NCI-H2227 (cell line): Measurements from ENCODE around the gene INTU.
A peak's percentile ranks its signal among the peaks of the same experiment; 100 is the strongest.
"Not testable (repeated sequence)": the region's sequence is repeated elsewhere in the genome, so short reads cannot be mapped to it uniquely, and the experiment has no call there.

Experiments used
- DNase-seq: peaks from one replicate; lab custom pipeline; 2025; ENCODE audit not compliant: unreplicated experiment; lab: John Stamatoyannopoulos, UW

INTU gene

DNA sequence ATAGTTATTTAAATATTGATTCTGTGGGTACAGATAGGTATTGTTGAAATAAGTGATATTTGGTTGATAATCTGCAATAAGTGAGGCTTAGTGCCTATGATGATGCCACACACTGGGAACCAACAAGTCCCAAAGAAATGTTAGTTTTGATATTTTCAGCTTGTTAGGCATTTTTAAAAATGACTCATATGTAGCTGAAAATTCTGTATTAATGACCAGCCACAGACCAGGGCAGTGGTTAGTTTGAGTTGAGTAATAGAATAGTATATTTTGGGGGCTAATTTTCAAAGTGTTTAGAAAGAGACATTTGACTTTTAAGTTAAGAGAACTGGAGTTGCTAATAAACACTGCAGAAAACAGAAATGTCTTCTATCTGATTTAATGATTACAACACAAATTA is 9.4 kb downstream of the INTU start:
- DNase-seq = no peak

DNA sequence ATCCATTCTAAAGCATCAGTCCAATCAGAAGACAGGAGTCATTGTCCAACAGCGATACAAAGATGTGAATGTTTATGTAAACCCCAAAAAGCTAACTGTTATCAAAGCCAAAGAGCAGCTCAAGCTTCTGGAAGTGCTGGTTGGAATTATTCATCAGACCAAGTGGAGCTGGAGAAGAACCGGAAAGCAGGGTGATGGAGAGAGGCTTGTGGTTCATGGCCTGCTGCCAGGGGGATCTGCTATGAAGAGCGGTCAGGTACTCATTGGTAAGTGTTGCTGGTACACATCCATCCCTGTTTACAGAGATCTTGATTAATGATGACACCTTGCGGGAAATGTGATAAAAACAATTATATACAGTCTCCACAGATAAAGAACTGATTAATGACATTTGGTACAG is 11.0 kb downstream of the INTU start:
- no peak for DNase-seq

DNA sequence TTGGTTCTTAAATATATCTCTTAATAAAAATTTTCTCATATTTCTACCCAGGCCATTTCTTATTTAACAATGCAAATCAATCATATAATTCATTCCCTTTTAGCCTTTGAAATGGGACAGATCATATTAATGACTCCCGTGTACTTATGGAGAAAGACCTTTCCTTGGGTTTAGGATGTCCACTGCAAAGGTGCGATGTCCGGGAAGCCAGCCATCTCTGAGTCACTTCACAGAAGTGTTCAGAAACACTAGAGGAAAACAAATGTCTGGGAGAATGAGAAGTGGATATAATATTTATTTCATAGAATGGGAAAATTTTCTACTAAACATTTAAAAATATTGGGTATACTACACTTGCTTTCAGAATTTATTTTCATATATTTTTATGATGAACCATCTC is 15.3 kb downstream of the INTU start:
- DNase-seq = no peak

DNA sequence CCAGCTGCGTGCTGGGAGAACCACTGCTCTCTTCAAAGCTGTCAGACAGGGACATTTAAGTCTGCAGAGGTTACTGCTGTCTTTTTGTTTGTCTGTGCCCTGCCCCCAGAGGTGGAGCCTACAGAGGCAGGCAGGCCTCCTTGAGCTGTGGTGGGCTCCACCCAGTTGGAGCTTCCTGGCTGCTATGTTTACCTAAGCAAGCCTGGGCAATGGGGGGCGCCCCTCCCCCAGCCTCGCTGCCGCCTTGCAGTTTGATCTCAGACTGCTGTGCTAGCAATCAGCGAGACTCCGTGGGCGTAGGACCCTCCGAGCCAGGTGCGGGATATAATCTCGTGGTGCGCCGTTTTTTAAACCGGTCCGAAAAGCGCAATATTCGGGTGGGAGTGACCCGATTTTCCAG is 22.8 kb downstream of the INTU start:
- DNase-seq = not testable (repeated sequence)

GRCh38 chr4:127656047-127656680 is 23.4 kb downstream of the INTU start:
- no peak for DNase-seq

DNA sequence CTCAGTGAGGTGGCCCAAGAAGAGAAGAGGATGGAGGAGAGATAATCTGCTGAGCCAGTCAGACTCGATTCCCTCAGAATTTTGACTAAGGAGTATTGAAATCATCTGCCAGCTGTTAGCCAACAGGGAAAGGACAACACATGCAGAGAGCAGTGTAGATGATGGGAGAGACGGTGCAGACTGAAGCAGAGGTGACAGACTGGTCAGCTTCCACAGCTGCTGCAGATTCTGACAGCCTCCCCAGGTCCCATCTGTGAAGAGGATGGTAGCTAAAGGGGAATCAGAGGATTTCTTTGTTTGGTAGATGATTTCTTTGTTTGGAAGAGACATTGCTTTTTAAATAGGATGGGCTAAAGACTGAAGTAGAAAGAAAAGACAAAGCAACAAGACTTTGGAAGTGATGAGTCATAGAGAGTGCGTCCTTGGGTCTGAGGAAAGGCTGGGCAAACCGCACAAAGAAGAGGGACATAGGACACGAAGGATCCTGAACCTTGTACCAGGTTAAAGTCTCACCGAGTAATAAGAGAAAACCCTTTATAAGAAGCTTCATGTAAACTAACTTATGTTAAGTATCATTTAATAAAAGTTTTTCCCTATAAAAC is 27.6 kb downstream of the INTU start:
- DNase-seq = no peak

DNA sequence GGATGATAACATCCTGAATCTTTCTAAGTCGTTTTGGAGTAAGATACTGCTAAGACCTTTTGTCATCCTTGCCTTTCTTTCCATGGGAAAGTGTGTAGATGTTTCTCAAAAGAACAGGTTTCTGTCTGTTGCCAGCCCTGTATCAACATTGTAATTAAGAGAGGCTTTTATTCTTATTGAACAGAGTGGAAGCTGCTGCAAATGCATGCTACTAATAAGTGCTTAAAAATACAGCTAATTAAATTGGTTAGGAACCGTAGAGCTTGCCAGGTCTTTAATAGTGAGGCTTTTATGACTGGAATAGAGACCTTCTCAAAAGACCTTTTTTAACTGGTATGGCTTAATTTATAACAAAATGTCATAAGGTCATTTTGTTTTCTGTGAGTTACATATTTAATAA is 34.4 kb downstream of the INTU start:
- no peak for DNase-seq

DNA sequence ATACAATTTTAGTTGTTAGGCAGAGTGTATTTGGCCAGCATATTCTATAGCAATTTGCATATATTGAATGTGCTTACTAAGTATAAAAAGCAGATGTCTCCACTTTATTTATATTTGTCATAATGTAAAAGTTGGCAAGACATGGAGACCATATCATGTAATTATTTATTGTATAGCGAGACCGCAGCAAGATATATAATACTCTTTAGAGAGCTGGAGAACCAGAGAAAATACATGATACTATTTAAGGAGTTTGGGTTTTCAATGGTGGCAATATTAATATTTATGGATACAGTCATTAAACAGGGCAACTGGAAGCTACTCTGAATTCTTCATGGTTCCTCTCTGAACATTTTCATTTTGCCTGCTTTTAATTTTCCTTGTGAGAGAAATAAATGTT is 35.0 kb downstream of the INTU start:
- no peak for DNase-seq

DNA sequence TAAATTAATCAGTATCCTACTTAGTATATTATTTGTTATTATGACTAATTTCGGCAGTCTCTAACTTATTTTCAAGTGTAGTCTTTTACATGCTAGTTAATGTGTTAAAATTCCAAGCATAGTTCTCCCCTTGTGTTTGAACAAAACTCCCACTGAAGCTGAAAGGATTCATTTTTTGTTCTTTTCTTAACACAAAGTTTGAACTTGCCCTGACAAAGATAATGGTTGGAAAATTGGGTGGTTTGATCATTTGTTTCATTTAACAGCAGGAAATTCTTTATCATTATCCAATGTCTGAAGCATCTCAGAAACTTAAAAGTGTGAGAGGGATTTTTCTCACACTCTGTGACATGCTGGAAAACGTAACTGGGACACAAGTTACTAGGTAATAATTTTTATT is 36.0 kb downstream of the INTU start:
- DNase-seq = no peak

- no peak for DNase-seq
These were observed 36.9 kb downstream of the INTU start for GRCh38 chr4:127669691-127670090.

- no peak for DNase-seq
These were observed 39.4 kb downstream of the INTU start for GRCh38 chr4:127672111-127672510.

GRCh38 chr4:127685292-127685691 is 52.5 kb downstream of the INTU start:
- no peak for DNase-seq

GRCh38 chr4:127686658-127687057 is 53.9 kb downstream of the INTU start:
- no peak for DNase-seq

GRCh38 chr4:127687580-127687979 is 54.8 kb downstream of the INTU start:
- no peak for DNase-seq

GRCh38 chr4:127698789-127699200 is 66.0 kb downstream of the INTU start:
- DNase-seq = no peak

GRCh38 chr4:127708985-127709384 is 76.2 kb downstream of the INTU start:
- no peak for DNase-seq

GRCh38 chr4:127709456-127709855 is 76.7 kb downstream of the INTU start:
- no peak for DNase-seq

- DNase-seq = no peak
These were observed 97.6 kb downstream of the INTU start, which contains the start of gene SLC25A31 for GRCh38 chr4:127730142-127730913. Gene SLC25A31 (plus strand): TSS chr4:127730400. CDS start chr4:127730546, 146 bp downstream.

DNA sequence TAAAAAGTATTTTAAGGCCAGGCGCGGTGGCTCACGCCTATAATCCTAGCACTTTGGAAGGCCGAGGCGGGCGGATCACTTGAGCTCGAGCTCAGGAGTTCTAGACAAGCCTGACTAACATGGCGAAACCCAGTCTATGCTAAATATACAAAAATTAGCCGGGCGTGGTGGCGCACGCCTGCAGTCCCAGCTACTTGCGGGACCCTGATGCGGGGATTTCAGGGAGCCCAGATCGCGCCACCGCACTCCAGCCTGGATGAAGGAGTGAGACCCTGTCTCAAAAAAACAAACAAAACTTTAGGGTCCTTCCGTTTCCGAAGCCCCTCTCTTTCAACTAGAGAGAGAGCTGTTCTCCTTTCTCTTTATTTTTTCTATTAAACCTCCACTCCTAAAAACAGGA is 98.6 kb downstream of the INTU start:
- no peak for DNase-seq

DNA sequence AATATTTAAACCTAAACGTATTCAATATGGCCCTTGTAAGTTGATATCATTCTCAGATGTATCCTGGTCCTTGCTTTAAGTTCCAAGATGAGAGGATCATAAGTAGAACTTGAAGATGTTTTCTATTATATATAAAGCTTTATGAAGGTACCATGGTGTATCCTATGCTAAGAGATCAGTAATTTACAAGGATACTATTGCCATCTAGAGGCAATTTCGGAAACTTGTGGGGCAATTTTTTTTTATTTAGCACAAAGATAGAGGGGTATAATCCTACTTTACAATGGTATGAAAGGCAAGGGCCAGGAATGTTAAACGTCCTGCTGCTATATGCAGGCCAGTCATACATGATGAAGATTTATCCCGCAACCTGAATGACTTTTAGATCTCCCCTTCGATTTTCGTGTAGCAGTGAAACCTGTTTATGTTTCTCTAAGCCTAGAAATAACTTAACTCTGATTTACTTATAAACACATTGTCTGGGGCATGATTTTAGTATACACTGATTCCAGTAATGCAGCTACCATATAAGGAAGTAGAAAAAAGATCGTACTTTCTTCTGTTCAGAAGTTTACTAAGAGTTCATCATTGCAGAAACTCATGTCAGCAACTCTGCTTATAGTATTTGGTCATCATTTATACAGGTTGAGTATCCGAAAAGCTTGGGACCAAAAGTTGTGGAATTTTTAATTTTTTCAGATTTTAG is 100.0 kb downstream of the INTU start:
- peak; percentile 53 for DNase-seq

DNA sequence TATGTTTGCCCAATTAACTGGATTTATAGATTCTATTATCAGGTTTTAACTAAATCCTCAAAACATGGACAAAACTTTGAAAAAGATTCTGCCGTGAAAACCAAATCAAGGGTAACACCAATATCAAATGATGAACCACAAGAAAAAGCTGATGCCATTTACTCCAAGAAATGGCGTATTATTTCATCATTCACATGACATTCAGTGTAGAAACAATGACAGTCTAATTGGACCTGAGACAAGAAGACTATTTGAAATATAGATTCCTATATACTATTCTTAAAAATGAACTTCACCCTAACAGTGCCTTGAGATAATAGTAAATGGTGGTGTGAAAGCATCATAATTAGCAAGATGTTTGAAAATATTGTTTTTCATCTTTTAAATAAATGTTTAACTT is 102.2 kb downstream of the INTU start:
- DNase-seq = no peak

DNA sequence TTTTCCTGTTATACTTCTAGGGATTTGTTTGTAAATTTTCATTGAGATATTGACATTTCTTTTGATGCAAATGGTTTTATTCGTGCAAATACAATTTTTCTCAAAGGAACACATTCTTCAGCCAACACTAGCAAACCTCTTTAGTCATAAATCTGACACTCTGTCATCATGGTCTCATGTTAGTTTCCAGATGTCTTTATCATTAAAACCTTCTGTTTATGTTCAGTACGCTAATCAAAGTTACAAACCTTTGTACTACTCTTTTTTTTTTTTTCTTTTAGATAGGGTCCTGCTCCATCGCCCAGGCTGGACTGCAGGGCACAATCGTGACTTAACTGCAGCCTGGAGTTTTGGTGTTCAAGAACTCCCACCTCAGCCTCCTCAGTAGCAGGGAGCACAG is 104.5 kb downstream of the INTU start:
- no peak for DNase-seq
